Measurements from ENCODE around the gene PARD3B. TPM values are rescaled to one million over a fixed set of nuclear protein-coding genes. Genes with fewer than 3 reads are reported as not detected.

PARD3B gene
- total RNA-seq, 2 donors from 2014 or later, result 14.7 to 25.0 TPM

DNA sequence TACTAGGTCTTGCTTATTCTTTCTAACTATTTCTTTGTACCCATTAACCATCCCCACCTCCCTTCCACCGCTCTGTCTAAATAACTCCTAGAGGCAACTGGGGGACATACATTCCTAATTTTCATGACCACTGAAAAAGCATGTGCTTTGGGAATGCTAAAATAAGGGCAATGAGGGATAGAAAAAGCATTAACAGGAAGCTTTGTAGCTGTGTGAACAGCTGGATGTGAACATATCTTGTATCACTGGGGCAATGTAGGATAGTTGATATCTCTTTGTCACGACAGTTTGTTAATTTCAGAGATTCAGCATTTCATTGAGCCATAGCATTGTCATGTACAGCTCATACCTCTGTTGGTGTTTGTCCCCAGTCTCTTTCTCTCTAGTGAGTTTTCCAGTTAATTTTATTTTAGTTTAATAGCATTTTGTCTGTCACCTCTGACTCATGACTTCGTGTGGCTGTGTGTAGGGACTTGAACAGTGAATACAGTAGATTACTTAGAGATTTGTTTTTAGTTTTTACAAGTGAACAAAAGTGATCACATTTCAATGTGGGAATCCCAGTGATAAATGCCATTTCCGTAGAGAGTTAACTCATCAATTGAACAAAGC, 906.7 kb downstream of the PARD3B start:
- no peaks in the 10 kb centered on the region for H3K9me3 ChIP-seq
- 69% methylated on average over 4 of the region's 4 CpGs for WGBS
- H3K36me3 ChIP-seq, result no peaks in the 10 kb centered on the region
- DNase-seq (ENCODE audit: low spot score), result no peak
- no peaks in the 10 kb centered on the region for H3K4me1 ChIP-seq (replicated peaks)
- intact Hi-C loops (cut with DNase I), result no loop called here
- H3K27ac ChIP-seq, result no peak overlapping the region
- H3K27me3 ChIP-seq (replicated peaks; ENCODE audit: insufficient read depth), result no peaks in the 10 kb centered on the region
- no peak overlapping the region for H3K4me3 ChIP-seq
- TF ChIP-seq, protein P1, sequence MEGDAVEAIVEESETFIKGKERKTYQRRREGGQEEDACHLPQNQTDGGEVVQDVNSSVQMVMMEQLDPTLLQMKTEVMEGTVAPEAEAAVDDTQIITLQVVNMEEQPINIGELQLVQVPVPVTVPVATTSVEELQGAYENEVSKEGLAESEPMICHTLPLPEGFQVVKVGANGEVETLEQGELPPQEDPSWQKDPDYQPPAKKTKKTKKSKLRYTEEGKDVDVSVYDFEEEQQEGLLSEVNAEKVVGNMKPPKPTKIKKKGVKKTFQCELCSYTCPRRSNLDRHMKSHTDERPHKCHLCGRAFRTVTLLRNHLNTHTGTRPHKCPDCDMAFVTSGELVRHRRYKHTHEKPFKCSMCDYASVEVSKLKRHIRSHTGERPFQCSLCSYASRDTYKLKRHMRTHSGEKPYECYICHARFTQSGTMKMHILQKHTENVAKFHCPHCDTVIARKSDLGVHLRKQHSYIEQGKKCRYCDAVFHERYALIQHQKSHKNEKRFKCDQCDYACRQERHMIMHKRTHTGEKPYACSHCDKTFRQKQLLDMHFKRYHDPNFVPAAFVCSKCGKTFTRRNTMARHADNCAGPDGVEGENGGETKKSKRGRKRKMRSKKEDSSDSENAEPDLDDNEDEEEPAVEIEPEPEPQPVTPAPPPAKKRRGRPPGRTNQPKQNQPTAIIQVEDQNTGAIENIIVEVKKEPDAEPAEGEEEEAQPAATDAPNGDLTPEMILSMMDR (IDR thresholded peaks at IDR 0.05), result no peak
- TF ChIP-seq POLR2AphosphoS5 (IDR thresholded peaks at IDR 0.05) (no peak), POLR2A (IDR thresholded peaks at IDR 0.05) (no peak)

DNA sequence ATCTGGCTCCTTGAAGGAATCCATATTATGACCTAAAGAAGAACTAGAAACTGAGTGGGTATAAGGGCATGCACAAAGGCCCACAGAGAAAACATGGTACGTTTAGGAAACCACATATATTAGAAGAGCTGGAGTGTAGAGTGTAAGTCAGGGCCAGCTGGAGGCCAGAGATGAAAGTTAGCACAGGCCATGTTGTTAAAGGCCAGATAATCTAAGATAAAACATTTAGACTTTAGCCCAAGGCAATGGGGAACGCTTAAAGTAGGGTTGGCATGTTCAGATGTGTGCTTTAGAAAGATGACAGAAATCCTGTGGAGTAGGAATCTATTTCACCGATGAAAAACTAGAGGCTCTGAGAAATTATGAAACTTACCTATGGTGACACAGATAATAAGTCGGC, 907.9 kb downstream of the PARD3B start:
- no peaks in the 10 kb centered on the region for H3K27me3 ChIP-seq (replicated peaks; ENCODE audit: insufficient read depth)
- H3K4me3 ChIP-seq, result no peak overlapping the region
- intact Hi-C loops (cut with DNase I), result no loop called here
- no peak for DNase-seq (ENCODE audit: low spot score)
- H3K9me3 ChIP-seq, result no peaks in the 10 kb centered on the region
- WGBS, result 85% methylated on average over 4 of the region's 4 CpGs
- TF ChIP-seq, protein P1 (IDR thresholded peaks at IDR 0.05), result no peak
- TF ChIP-seq POLR2A (IDR thresholded peaks at IDR 0.05), result no peak
- no peaks in the 10 kb centered on the region for H3K4me1 ChIP-seq (replicated peaks)
- H3K36me3 ChIP-seq, result no peaks in the 10 kb centered on the region
- H3K27ac ChIP-seq, result no peak overlapping the region

DNA sequence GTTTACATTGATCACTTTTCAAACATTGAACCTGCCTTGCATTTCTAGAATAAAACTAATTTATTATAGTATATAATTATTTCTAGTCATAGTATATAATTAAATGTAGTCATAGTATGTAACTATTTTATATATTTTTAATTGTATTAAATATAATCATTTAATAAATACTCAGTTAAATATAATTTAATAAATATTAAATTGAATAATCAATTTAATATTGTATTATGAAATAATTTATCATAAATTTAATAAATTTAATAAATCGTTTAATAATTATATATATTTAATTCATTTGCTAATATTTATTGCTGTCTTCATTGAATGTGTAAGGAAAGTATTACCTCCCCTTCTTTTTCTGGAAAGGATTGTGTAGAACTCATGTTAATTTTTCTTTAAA, 911.4 kb downstream of the PARD3B start:
- intact Hi-C loops (cut with DNase I), result no loop called here
- WGBS, result 82% methylated on average over 1 of the region's 1 CpG

DNA sequence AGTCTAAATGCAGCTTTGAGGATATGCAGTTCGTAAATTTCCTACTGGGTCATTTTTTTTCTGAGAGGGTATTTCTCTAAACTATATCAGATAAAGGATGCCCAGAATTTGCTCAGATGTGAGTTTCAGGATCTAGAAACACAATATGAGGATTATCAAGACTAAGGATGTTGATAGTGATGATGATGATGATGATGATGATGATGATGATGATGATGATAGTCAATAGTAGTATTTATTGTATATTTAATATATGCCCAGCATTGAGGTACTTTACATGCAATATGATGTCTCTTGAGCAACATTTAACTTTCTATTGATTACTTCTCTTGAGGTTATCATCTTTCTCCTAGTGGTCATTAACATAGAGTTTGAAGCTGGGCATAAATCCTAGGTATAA, 914.9 kb downstream of the PARD3B start:
- no peaks in the 10 kb centered on the region for H3K36me3 ChIP-seq
- H3K9me3 ChIP-seq, result no peaks in the 10 kb centered on the region
- H3K4me1 ChIP-seq (replicated peaks), result no peaks in the 10 kb centered on the region
- no peak overlapping the region for H3K4me3 ChIP-seq
- TF ChIP-seq POLR2A (IDR thresholded peaks at IDR 0.05), result no peak
- TF ChIP-seq POLR2AphosphoS5 (IDR thresholded peaks at IDR 0.05), result no peak
- WGBS, result 95% methylated on average over 1 of the region's 1 CpG
- no peak for DNase-seq (ENCODE audit: low spot score)
- no peak overlapping the region for H3K27ac ChIP-seq
- no peaks in the 10 kb centered on the region for H3K27me3 ChIP-seq (replicated peaks; ENCODE audit: insufficient read depth)
- intact Hi-C loops (cut with DNase I), result no loop called here

More for the DNA sequence above, 911.4 kb downstream of the PARD3B start:
- H3K4me3 ChIP-seq, result no peak overlapping the region
- no peaks in the 10 kb centered on the region for H3K36me3 ChIP-seq
- no peak for TF ChIP-seq POLR2AphosphoS5 (IDR thresholded peaks at IDR 0.05)
- TF ChIP-seq POLR2A (IDR thresholded peaks at IDR 0.05), result no peak
- TF ChIP-seq, protein P1 (IDR thresholded peaks at IDR 0.05), result no peak
- H3K9me3 ChIP-seq, result no peaks in the 10 kb centered on the region
- H3K27ac ChIP-seq, result no peak overlapping the region
- no peaks in the 10 kb centered on the region for H3K4me1 ChIP-seq (replicated peaks)
- H3K27me3 ChIP-seq (replicated peaks; ENCODE audit: insufficient read depth), result no peaks in the 10 kb centered on the region
- DNase-seq (ENCODE audit: low spot score), result no peak

DNA sequence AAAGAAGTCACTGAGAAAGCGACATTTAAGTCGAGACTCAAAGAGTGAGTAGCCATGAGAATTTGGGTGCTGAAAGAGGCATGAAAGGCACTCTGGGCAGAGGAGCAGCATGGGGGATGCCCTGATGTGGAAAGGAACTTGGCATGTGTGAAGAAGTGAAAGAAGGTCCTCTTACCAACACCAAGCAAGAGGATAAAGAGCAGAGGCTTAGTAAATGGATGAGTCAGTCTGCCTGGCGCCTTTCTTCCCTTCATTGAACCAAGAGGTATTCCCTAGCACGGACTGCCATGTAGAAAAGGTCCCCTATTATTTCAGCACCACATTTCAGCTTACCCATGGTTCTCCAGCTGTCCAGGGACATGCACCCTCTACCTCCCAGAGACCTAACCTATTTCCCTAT, 915.9 kb downstream of the PARD3B start:
- Histone ChIP-seq H3K27ac (no peak overlapping the region), H3K9me3 (no peaks in the 10 kb centered on the region), H3K4me1 (replicated peaks) (no peaks in the 10 kb centered on the region), H3K36me3 (no peaks in the 10 kb centered on the region), H3K4me3 (no peak overlapping the region), H3K27me3 (replicated peaks; ENCODE audit: insufficient read depth) (no peaks in the 10 kb centered on the region)
- DNase-seq (ENCODE audit: low spot score), result no peak
- TF ChIP-seq POLR2A (IDR thresholded peaks at IDR 0.05) (no peak), POLR2AphosphoS5 (IDR thresholded peaks at IDR 0.05) (no peak)
- 95% methylated on average over 4 of the region's 4 CpGs for WGBS
- intact Hi-C loops (cut with DNase I), result no loop called here

Measured in prostate gland (tissue), 2 donors.